Measurements from ENCODE around the gene HOXA9. TPM values are rescaled to one million over a fixed set of nuclear protein-coding genes. Genes with fewer than 3 reads are reported as not detected.

HOXA9 gene
- total and polyA plus RNA-seq, 10 donors: 0.46 to 3.0 (median 0.98) TPM

DNA sequence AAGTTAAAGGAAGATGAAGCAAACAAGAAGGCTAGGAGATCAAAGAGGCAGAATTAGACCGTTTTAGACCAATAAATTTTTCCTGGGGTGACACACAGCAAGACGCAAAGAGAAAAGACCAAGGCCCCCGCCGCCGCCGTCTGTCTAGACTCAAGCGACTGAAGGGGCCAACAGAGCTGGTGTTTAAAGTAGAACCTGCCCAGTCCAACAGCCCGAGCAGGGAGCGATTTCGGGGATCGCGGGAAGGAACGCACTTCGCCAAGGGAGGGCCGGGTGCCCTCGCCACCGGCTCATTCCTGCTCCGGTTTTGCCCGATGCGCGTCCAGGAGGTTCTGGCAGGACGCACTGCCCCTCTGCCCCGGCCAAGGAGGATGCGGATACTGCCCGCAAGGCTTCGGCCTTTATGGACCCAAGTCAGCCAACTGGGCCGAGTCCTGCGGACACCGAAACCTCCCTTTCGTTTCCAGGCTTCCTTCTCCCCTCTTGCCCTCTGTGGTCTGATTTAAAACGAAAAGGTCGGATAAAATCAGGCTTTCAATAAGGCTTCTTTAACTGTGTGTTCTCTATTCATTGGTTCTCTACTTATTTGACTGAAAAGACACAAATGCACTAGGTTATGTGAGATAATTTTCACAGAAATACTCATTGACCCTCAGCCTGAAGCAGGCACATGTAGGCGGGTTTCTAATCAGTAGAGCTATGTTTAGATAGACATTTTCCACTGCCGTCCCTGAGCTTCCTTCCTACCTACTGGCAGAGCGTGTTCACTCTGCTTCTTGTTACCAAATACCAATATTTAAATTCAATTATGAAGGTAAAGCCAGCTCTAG is 6.7 kb downstream of the HOXA9 start:
- TF ChIP-seq POLR2A (IDR thresholded peaks at IDR 0.05) (no peak), POLR2AphosphoS5 (IDR thresholded peaks at IDR 0.05) (peak in 1 of 3 donors; percentile 31)
- no peak overlapping the region for H3K4me3 ChIP-seq
- H3K4me1 ChIP-seq: peaks cover 10 to 91% (median 58%) of the 10 kb centered on the region in 6 donors
- peaks cover 14 to 100% (median 93%) of the 10 kb centered on the region in 7 donors for H3K27me3 ChIP-seq (replicated peaks in 1 of 7)
- H3K36me3 ChIP-seq: no peaks in the 10 kb centered on the region
- intact Hi-C loops (cut with DNase I; ENCODE audit: low total_unique reads): no loop called here
- peaks cover 0 to 4% (median 0%) of the 10 kb centered on the region in 8 donors for H3K9me3 ChIP-seq
- peak; percentile 69 for DNase-seq
- WGBS, 5 donors: 20 to 30% (median 23%) methylated on average over 34 to 35 of the region's 35 CpGs
- no peak overlapping the region for H3K27ac ChIP-seq

DNA sequence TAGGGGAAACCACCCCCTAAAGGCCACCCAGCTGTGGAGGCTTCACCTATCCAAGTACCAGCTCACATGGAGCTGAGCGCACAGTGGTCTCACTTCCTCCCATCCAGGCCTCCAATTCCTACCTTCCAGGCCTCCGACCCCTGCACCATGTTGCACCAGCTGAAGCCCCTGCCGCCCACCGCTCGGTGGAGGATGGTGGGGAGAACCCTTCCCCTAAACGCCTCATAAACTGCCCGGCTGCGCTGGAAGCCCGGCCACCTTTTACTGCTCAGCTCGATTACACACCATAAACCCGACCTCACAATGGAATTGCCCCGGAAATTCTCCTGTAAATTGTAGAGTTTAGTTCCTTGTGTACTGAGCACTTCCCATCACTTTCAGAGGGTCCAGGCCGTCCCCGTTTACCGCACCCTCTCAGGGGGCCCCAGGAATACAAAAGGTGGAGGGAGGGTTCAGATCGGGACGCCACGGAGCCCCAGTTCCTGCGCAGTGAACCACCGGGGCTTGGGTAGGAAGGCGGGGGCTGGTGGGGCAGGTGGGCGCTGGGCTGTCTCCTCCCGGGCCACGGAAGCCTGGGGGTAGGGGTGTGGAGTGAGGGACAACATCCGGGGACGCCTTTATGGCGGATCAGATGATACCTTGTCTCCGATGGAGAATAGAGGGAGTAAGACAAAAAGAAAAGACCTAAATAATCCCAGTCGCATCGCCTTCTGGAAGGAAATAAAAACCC is 7.5 kb downstream of the HOXA9 start:
- Histone ChIP-seq H3K4me1 (peaks cover 10 to 86% (median 58%) of the 10 kb centered on the region in 6 donors), H3K4me3 (peak overlapping the region in 1 of 8 donors; percentile 7), H3K36me3 (no peaks in the 10 kb centered on the region), H3K27me3 (replicated peaks in 1 of 7) (peaks cover 19 to 100% (median 95%) of the 10 kb centered on the region in 7 donors), H3K27ac (no peak overlapping the region), H3K9me3 (peaks cover 0 to 4% (median 0%) of the 10 kb centered on the region in 8 donors)
- intact Hi-C loops (cut with DNase I; ENCODE audit: low total_unique reads): no loop called here
- DNase-seq: no peak
- WGBS, 5 donors: 12 to 23% (median 14%) methylated on average over 30 of the region's 30 CpGs
- no peak for TF ChIP-seq POLR2A (IDR thresholded peaks at IDR 0.05)

DNA sequence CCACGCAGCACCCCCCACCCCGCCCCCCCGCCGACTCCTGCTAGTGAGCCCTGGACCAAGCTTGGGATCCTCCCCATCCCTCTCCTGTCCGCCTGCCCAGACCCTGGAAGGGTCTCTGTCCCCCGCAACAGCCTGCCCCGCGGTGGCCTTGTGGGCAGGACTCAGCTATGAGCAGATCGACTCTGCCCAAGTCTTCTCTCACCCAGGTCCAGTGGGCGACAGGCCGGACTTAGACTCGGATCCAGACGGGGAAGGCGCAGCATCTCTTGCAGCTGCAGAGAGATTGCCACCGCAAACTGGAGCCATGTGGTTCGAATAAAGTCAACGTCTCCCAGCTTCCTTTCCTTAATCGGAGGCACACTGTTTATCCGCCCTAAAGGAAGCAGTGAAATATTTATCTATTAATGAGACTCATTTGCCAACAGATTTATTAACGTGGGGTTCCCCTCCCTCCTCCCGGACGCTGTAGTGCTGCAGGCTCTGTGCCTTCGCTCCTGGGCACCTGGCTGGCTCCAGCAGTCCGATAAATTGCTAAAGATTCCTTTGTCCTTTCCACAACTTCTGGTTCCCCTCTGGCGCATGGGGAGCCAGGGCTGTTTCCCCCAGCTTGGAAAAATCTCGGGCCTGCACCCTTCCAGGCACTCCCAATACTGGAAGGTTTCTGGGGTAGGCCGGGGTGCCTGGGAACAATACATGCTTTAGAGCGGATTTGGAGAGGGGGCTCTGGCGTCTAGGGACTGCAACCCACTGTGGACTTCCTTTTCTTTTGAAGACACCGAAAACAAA is 8.2 kb downstream of the HOXA9 start:
- Histone ChIP-seq H3K36me3 (no peaks in the 10 kb centered on the region), H3K27ac (peak overlapping the region in 5 of 8 donors; percentile 70 to 82 (median 78)), H3K9me3 (peaks cover 0 to 4% (median 0%) of the 10 kb centered on the region in 8 donors), H3K4me3 (peak overlapping the region in 7 of 8 donors; percentile 16 to 67 (median 37)), H3K27me3 (replicated peaks in 1 of 7) (peaks cover 22 to 100% (median 99%) of the 10 kb centered on the region in 7 donors), H3K4me1 (peaks cover 13 to 92% (median 65%) of the 10 kb centered on the region in 6 donors)
- WGBS, 5 donors: 9 to 14% (median 11%) methylated on average over 19 to 30 of the region's 30 CpGs
- peak; percentile 70 for DNase-seq
- TF ChIP-seq CTCF (IDR thresholded peaks at IDR 0.05 in 8 of 11, conservative IDR thresholded peaks at IDR 0.05 in 3 of 11): no peak
- TF ChIP-seq POLR2A (IDR thresholded peaks at IDR 0.05): no peak
- TF ChIP-seq POLR2AphosphoS5 (IDR thresholded peaks at IDR 0.05): no peak
- intact Hi-C loops (cut with DNase I; ENCODE audit: low total_unique reads): no loop called here

GRCh38 chr7:27156508-27156898 is 8.8 kb downstream of the HOXA9 start, which contains the start of gene HOXA7:
Gene HOXA7 (minus strand): TSS chr7:27156675. CDS start chr7:27156545, 130 bp downstream.
- H3K4me1 ChIP-seq: peaks cover 14 to 92% (median 68%) of the 10 kb centered on the region in 6 donors
- TF ChIP-seq POLR2A (IDR thresholded peaks at IDR 0.05) (no peak), POLR2AphosphoS5 (IDR thresholded peaks at IDR 0.05) (peak; percentile 35 to 72 (median 62))
- peaks cover 0 to 4% (median 0%) of the 10 kb centered on the region in 8 donors for H3K9me3 ChIP-seq
- peak; percentile 74 for DNase-seq
- H3K27ac ChIP-seq: peak within 1 kb of the TSS in 7 of 8 donors; percentile 47 to 82 (median 78)
- intact Hi-C loops (cut with DNase I; ENCODE audit: low total_unique reads): no loop called here
- H3K36me3 ChIP-seq: no peaks in the 10 kb centered on the region
- H3K27me3 ChIP-seq (replicated peaks in 1 of 7): peaks cover 24 to 100% (median 99%) of the 10 kb centered on the region in 7 donors
- H3K4me3 ChIP-seq: peak within 1 kb of the TSS in 7 of 8 donors; percentile 24 to 67 (median 37)
- 1 to 3% (median 2%) methylated on average over 20 to 33 of the region's 33 CpGs for WGBS, 5 donors
